CD4-positive, alpha-beta memory T cell (primary cell): ENCODE measurements around the gene METTL15. TPM values are rescaled to one million over a fixed set of nuclear protein-coding genes. Genes with fewer than 3 reads are reported as not detected.
A peak's percentile ranks its signal among the peaks of the same experiment; 100 is the strongest.
"Not testable (repeated sequence)": the region's sequence is repeated elsewhere in the genome, so short reads cannot be mapped to it uniquely, and the experiment has no call there.

Source experiments
- CTCF ChIA-PET: fragments of 350-600 bp; sonication (Branson Sonifier 250); formaldehyde crosslinking; loops from one replicate; lab custom pipeline; 2021; ENCODE audit warnings: inconsistent platforms; ENCODE audit not compliant: partially characterized antibody; lab: Charles Lee
- POLR2A ChIA-PET: fragments of 350-600 bp; sonication (Branson Sonifier 250); formaldehyde crosslinking; loops from one replicate; lab custom pipeline; 2021; ENCODE audit not compliant: partially characterized antibody; lab: Charles Lee
- DNase-seq, 5 donors: peaks; one replicate each; pipeline versions ENCODE4 v3.0.0 to v3.0.0-alpha.2; 2020 to 2022; ENCODE audit warnings: mixed read lengths in 1 of 5
- H3K27ac ChIP-seq: one replicate; pipeline ENCODE4 v1.7.0; 2013; ENCODE audit warnings: low read depth, low read length
- H3K27me3 ChIP-seq: 2 replicates; pipeline ENCODE4 v1.7.0; 2013; ENCODE audit warnings: mild to moderate bottlenecking, low read length, moderate library complexity; ENCODE audit not compliant: insufficient read depth
- H3K36me3 ChIP-seq: 2 replicates; pipeline ENCODE4 v1.7.0; 2013; ENCODE audit warnings: mild to moderate bottlenecking, low read length, moderate library complexity; ENCODE audit not compliant: insufficient read depth
- H3K4me1 ChIP-seq: 2 replicates; pipeline ENCODE4 v1.7.0; 2013; ENCODE audit warnings: mild to moderate bottlenecking, low read length, moderate library complexity; ENCODE audit not compliant: insufficient read depth
- H3K4me3 ChIP-seq, 2 donors: one replicate each; pipeline ENCODE4 v1.7.0; 2013; ENCODE audit warnings: low read length in 2 of 2, mild to moderate bottlenecking in 1 of 2
- H3K9me3 ChIP-seq, 2 donors: one replicate each; pipeline ENCODE4 v1.7.0; 2013; ENCODE audit warnings: low read length in 2 of 2, control low read depth in 1 of 2; ENCODE audit not compliant: control insufficient read depth in 1 of 2
- H3K27ac Mint-ChIP-seq, 7 donors: one replicate each; pipeline ENCODE4 v1.8.0; 2020 to 2021; ENCODE audit warnings: mixed read lengths in 7 of 7, mild to moderate bottlenecking in 6 of 7, inconsistent platforms in 3 of 7, moderate library complexity in 3 of 7
- H3K27me3 Mint-ChIP-seq, 2 donors: one replicate each; pipeline ENCODE4 v1.8.0; 2020 to 2021; ENCODE audit warnings: mixed read lengths in 2 of 2
- H3K36me3 Mint-ChIP-seq, 2 donors: one replicate each; pipeline ENCODE4 v1.8.0; 2020 to 2021; ENCODE audit warnings: mixed read lengths in 2 of 2, inconsistent platforms in 1 of 2, mild to moderate bottlenecking in 1 of 2
- H3K4me1 Mint-ChIP-seq, 4 donors: one replicate each; pipeline ENCODE4 v1.8.0; 2020 to 2021; ENCODE audit warnings: mixed read lengths in 4 of 4, mild to moderate bottlenecking in 1 of 4
- H3K4me3 Mint-ChIP-seq, 8 donors: one replicate each; pipeline ENCODE4 v1.8.0; 2020 to 2021; ENCODE audit warnings: mixed read lengths in 8 of 8, mild to moderate bottlenecking in 7 of 8, moderate library complexity in 6 of 8, inconsistent platforms in 3 of 8
- H3K9me3 Mint-ChIP-seq, 8 donors: one replicate each; pipeline ENCODE4 v1.8.0; 2020 to 2021; ENCODE audit warnings: mixed read lengths in 8 of 8, mild to moderate bottlenecking in 5 of 8, inconsistent platforms in 3 of 8, moderate library complexity in 1 of 8
- intact Hi-C: fragments of 100-400 bp; cut with micrococcal nuclease; formaldehyde crosslinking; loops from one replicate; pipeline ENCODE4 v1.15.1; 2023
- polyA plus RNA-seq, 2 donors: library from polyadenylated mRNA; unstranded; fragments of 300-500 nt; fragmentation: Illumina TruSeq; gene quantifications; one replicate each; pipeline ENCODE4 v1.2.3, GENCODE V29; 2021
- total RNA-seq, 2 experiments: library from RNA; stranded (reverse); gene quantifications; one replicate each; pipeline ENCODE4 v1.2.3, GENCODE V29; 2021

The METTL15 gene
- total and polyA plus RNA-seq, 4 experiments from 2014 or later: 6.6 to 14.0 (median 9.5) TPM

- CTCF ChIA-PET: no interaction called here
- no peak for DNase-seq
- POLR2A ChIA-PET: no interaction called here
- Histone ChIP-seq H3K4me1 (no peaks in the 10 kb centered on the region), H3K9me3 (no peaks in the 10 kb centered on the region), H3K36me3 (no peaks in the 10 kb centered on the region), H3K4me3 (no peak overlapping the region), H3K27ac (no peak overlapping the region), H3K27me3 (no peaks in the 10 kb centered on the region)
- Mint-ChIP-seq H3K4me1 (peaks cover 0 to 3% (median 0%) of the 10 kb centered on the region in 4 donors), H3K36me3 (peaks cover 24 to 46% of the 10 kb centered on the region in 2 donors), H3K4me3 (no peak overlapping the region), H3K9me3 (peaks cover 2 to 16% (median 8%) of the 10 kb centered on the region in 8 donors), H3K27ac (no peak overlapping the region), H3K27me3 (no peaks in the 10 kb centered on the region)
- intact Hi-C loops: no loop called here
These were observed 161.4 kb downstream of the METTL15 start for GRCh38 chr11:28269586-28269985.

- H3K4me3 Mint-ChIP-seq, H3K27ac ChIP-seq, H3K36me3 ChIP-seq, POLR2A ChIA-PET, DNase-seq, H3K4me3 ChIP-seq, H3K27me3 ChIP-seq, H3K4me1 Mint-ChIP-seq, H3K9me3 ChIP-seq, H3K4me1 ChIP-seq, H3K27me3 Mint-ChIP-seq, H3K27ac Mint-ChIP-seq, intact Hi-C loops, CTCF ChIA-PET, H3K9me3 Mint-ChIP-seq: not testable (repeated sequence)
- peaks cover 17 to 25% of the 10 kb centered on the region in 2 donors for H3K36me3 Mint-ChIP-seq
These were observed 164.1 kb downstream of the METTL15 start for GRCh38 chr11:28272247-28272646.

GRCh38 chr11:28274216-28274615 is 166.0 kb downstream of the METTL15 start:
- no peaks in the 10 kb centered on the region for H3K4me1 ChIP-seq
- H3K4me3 ChIP-seq: no peak overlapping the region
- H3K27ac ChIP-seq: no peak overlapping the region
- H3K27ac Mint-ChIP-seq: no peak overlapping the region
- no peak for DNase-seq
- CTCF ChIA-PET: no interaction called here
- intact Hi-C loops: no loop called here
- POLR2A ChIA-PET: no interaction called here
- no peaks in the 10 kb centered on the region for H3K36me3 ChIP-seq
- H3K9me3 Mint-ChIP-seq: peaks cover 0 to 9% (median 5%) of the 10 kb centered on the region in 8 donors
- no peaks in the 10 kb centered on the region for H3K27me3 ChIP-seq
- peaks cover 16 to 28% of the 10 kb centered on the region in 2 donors for H3K36me3 Mint-ChIP-seq
- H3K4me1 Mint-ChIP-seq: no peaks in the 10 kb centered on the region
- H3K27me3 Mint-ChIP-seq: no peaks in the 10 kb centered on the region
- H3K9me3 ChIP-seq: no peaks in the 10 kb centered on the region
- H3K4me3 Mint-ChIP-seq: no peak overlapping the region

- POLR2A ChIA-PET: no interaction called here
- no peaks in the 10 kb centered on the region for H3K27me3 Mint-ChIP-seq
These were observed 176.0 kb downstream of the METTL15 start for GRCh38 chr11:28284196-28284595.

GRCh38 chr11:28289444-28289843 is 181.3 kb downstream of the METTL15 start:
- no peaks in the 10 kb centered on the region for H3K27me3 Mint-ChIP-seq
- peak overlapping the region in 1 of 7 donors; percentile 15 for H3K27ac Mint-ChIP-seq
- peaks cover 0 to 3% (median 0%) of the 10 kb centered on the region in 8 donors for H3K9me3 Mint-ChIP-seq
- DNase-seq: no peak
- no peak overlapping the region for H3K4me3 Mint-ChIP-seq
- H3K27ac ChIP-seq: no peak overlapping the region
- peaks cover 35 to 36% of the 10 kb centered on the region in 2 donors for H3K36me3 Mint-ChIP-seq
- no peaks in the 10 kb centered on the region for H3K9me3 ChIP-seq
- H3K4me3 ChIP-seq: no peak overlapping the region
- no peaks in the 10 kb centered on the region for H3K4me1 Mint-ChIP-seq
- no peaks in the 10 kb centered on the region for H3K4me1 ChIP-seq
- H3K27me3 ChIP-seq: no peaks in the 10 kb centered on the region
- ChIA-PET POLR2A (no interaction called here), CTCF (no interaction called here)
- intact Hi-C loops: no loop called here
- no peaks in the 10 kb centered on the region for H3K36me3 ChIP-seq

More at GRCh38 chr11:28284196-28284595, 176.0 kb downstream of the METTL15 start:
- Histone ChIP-seq H3K27me3 (no peaks in the 10 kb centered on the region), H3K9me3 (no peaks in the 10 kb centered on the region), H3K36me3 (no peaks in the 10 kb centered on the region), H3K4me3 (no peak overlapping the region), H3K27ac (no peak overlapping the region), H3K4me1 (no peaks in the 10 kb centered on the region)
- DNase-seq: no peak
- CTCF ChIA-PET: interaction anchor here (1.5 kb wide), 1 partner anchor 10 kb away, joined by 3 read pairs; no protein-coding TSS in a partner anchor
- intact Hi-C loops: no loop called here
- Mint-ChIP-seq H3K36me3 (peaks cover 10 to 18% of the 10 kb centered on the region in 2 donors), H3K27ac (no peak overlapping the region), H3K9me3 (peaks cover 0 to 7% (median 1%) of the 10 kb centered on the region in 8 donors), H3K4me1 (peaks cover 0 to 3% (median 0%) of the 10 kb centered on the region in 4 donors), H3K4me3 (no peak overlapping the region)

- H3K27ac ChIP-seq, POLR2A ChIA-PET, H3K9me3 ChIP-seq, CTCF ChIA-PET, H3K27me3 ChIP-seq, H3K4me3 ChIP-seq, H3K36me3 ChIP-seq, H3K4me1 ChIP-seq, H3K27me3 Mint-ChIP-seq, intact Hi-C loops, DNase-seq, H3K27ac Mint-ChIP-seq, H3K4me3 Mint-ChIP-seq, H3K4me1 Mint-ChIP-seq, H3K9me3 Mint-ChIP-seq: not testable (repeated sequence)
- peaks cover 41 to 46% of the 10 kb centered on the region in 2 donors for H3K36me3 Mint-ChIP-seq
These were observed 182.8 kb downstream of the METTL15 start for GRCh38 chr11:28290995-28291394.

GRCh38 chr11:28296426-28296825 is 188.2 kb downstream of the METTL15 start:
- Mint-ChIP-seq H3K36me3 (peaks cover 61 to 62% of the 10 kb centered on the region in 2 donors), H3K27me3 (no peaks in the 10 kb centered on the region), H3K27ac (no peak overlapping the region), H3K4me3 (no peak overlapping the region), H3K9me3 (peaks cover 0 to 3% (median 0%) of the 10 kb centered on the region in 8 donors), H3K4me1 (no peaks in the 10 kb centered on the region)
- Histone ChIP-seq H3K4me1 (no peaks in the 10 kb centered on the region), H3K4me3 (no peak overlapping the region), H3K9me3 (no peaks in the 10 kb centered on the region), H3K27me3 (no peaks in the 10 kb centered on the region), H3K27ac (no peak overlapping the region), H3K36me3 (peaks cover 5% of the 10 kb centered on the region)
- POLR2A ChIA-PET: no interaction called here
- CTCF ChIA-PET: no interaction called here
- DNase-seq: no peak
- intact Hi-C loops: no loop called here
